Neutrophil (primary cell): ENCODE measurements around the gene PPP6R3.

ENCODE experiments used
- H3K27ac ChIP-seq: fragments of 200-600 bp; sonication (generic); 2 replicates; pipeline ENCODE4 v1.5.1; 2016; ENCODE audit warnings: mild to moderate bottlenecking, moderate library complexity
- H3K27me3 ChIP-seq: fragments of 200-600 bp; sonication (generic); 2 replicates; pipeline ENCODE4 v1.6.0; 2016; ENCODE audit warnings: mild to moderate bottlenecking
- H3K36me3 ChIP-seq: fragments of 200-600 bp; sonication (generic); 2 replicates; pipeline ENCODE4 v1.5.1; 2017
- H3K4me1 ChIP-seq, 2 experiments: fragments of 200-600 bp in 1 of 2; sonication (generic) in 1 of 2; 1 replicate in 1 of 2; 2 replicates in 1 of 2; pipeline versions ENCODE4 v1.5.1 to v1.6.1; 2013 to 2016; ENCODE audit warnings: low read depth in 1 of 2, low read length in 1 of 2, mild to moderate bottlenecking in 1 of 2, moderate library complexity in 1 of 2; ENCODE audit not compliant: control insufficient read depth in 1 of 2, insufficient read depth in 1 of 2
- H3K4me3 ChIP-seq, 2 experiments: fragments of 200-600 bp in 1 of 2; sonication (generic) in 1 of 2; 1 replicate in 1 of 2; 2 replicates in 1 of 2; pipeline ENCODE4 v1.5.1; 2013 to 2016; ENCODE audit warnings: low read depth in 1 of 2, low read length in 1 of 2, mild to moderate bottlenecking in 1 of 2, moderate library complexity in 1 of 2
- H3K9me3 ChIP-seq: fragments of 200-600 bp; sonication (generic); 2 replicates; pipeline ENCODE4 v1.5.1; 2016
- CTCF ChIP-seq: fragments of 200-600 bp; sonication (generic); IDR thresholded peaks from 2 replicates; pipeline ENCODE4 v1.5.1; 2016; ENCODE audit warnings: antibody characterized with exemption

Gene PPP6R3

DNA sequence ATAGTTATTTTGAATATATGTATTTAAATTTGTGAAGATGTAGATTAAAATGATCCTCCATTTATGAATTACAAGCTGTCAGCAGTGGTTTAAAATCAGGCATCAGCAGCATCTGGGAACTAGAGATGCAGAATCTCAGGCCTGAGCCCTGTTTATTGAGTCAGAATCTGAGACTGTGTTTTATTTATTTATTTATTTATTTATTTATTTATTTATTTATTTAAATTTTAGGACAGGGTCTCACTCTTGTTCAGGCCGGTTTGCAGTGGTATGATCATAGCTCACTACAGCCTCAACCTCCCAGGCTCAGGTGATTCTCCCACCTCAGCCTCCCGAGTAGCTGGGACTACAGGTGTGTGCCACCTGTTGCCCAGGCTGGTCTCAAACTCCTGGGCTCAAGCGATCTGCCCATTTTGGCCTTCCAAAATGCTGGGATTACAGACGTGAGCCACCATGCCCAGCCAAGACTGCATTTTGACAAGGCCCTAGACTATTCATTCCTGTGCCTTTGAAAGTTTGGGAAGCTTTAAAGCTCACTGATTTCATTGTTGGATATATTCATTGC is 70.7 kb downstream of the PPP6R3 start:
- no peak for TF ChIP-seq CTCF
- no peaks in the 10 kb centered on the region for H3K27me3 ChIP-seq

GRCh38 chr11:68532727-68533369 is 72.3 kb downstream of the PPP6R3 start:
- H3K36me3 ChIP-seq = peaks cover 7% of the 10 kb centered on the region

More for the DNA sequence above, 70.7 kb downstream of the PPP6R3 start:
- peaks cover 17% of the 10 kb centered on the region for H3K36me3 ChIP-seq
- H3K4me1 ChIP-seq = peaks cover 51 to 63% of the 10 kb centered on the region in 2 experiments
- no peak overlapping the region for H3K4me3 ChIP-seq
- H3K27ac ChIP-seq = no peak overlapping the region
- H3K9me3 ChIP-seq = no peaks in the 10 kb centered on the region

DNA sequence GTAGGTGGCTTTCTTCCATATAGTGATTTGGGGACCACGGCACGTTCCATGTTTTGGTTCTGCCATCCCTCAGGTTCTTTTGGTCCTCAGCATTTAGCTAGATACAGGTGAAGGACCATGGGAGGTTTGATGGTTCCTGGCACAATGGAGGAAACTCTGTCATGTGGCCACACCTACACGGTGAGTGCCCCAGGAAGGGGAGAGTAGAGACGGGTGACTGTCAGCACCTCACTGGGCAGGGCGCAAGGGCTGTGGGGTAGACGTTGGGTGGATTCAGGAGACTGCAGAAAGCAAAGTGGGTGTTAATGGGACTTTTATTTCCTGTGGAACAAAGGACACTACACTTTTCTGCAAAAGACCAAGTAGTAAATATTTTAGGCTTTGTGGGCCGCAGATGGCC is 73.4 kb downstream of the PPP6R3 start:
- Histone ChIP-seq H3K4me3 (no peak overlapping the region), H3K4me1 (peaks cover 33 to 46% of the 10 kb centered on the region in 2 experiments), H3K9me3 (no peaks in the 10 kb centered on the region), H3K27ac (peak overlapping the region; percentile 33), H3K27me3 (no peaks in the 10 kb centered on the region), H3K36me3 (peaks cover 17% of the 10 kb centered on the region)
- TF ChIP-seq CTCF = no peak

More at GRCh38 chr11:68532727-68533369, 72.3 kb downstream of the PPP6R3 start:
- Histone ChIP-seq H3K27ac (no peak overlapping the region), H3K4me1 (peaks cover 44 to 57% of the 10 kb centered on the region in 2 experiments), H3K9me3 (no peaks in the 10 kb centered on the region), H3K27me3 (no peaks in the 10 kb centered on the region), H3K4me3 (no peak overlapping the region)
- TF ChIP-seq CTCF = no peak

GRCh38 chr11:68535098-68535497 is 74.5 kb downstream of the PPP6R3 start:
- peaks cover 29% of the 10 kb centered on the region for H3K36me3 ChIP-seq
- H3K4me1 ChIP-seq = peaks cover 24 to 36% of the 10 kb centered on the region in 2 experiments
- H3K9me3 ChIP-seq = no peaks in the 10 kb centered on the region
- H3K27me3 ChIP-seq = no peaks in the 10 kb centered on the region
- TF ChIP-seq CTCF = no peak
- no peak overlapping the region for H3K27ac ChIP-seq
- no peak overlapping the region for H3K4me3 ChIP-seq

GRCh38 chr11:68536706-68537105 is 76.2 kb downstream of the PPP6R3 start:
- no peaks in the 10 kb centered on the region for H3K9me3 ChIP-seq
- no peak overlapping the region for H3K4me3 ChIP-seq
- TF ChIP-seq CTCF = no peak
- H3K27me3 ChIP-seq = no peaks in the 10 kb centered on the region
- no peak overlapping the region for H3K27ac ChIP-seq
- H3K4me1 ChIP-seq = peaks cover 24 to 36% of the 10 kb centered on the region in 2 experiments
- peaks cover 44% of the 10 kb centered on the region for H3K36me3 ChIP-seq
